DMS53 treated with DMSO at 0.1 percent for 48 hours (cell line): Measurements from ENCODE around the gene ALG3.
A peak's percentile ranks its signal among the peaks of the same experiment; 100 is the strongest.
"Not testable (repeated sequence)": the region's sequence is repeated elsewhere in the genome, so short reads cannot be mapped to it uniquely, and the experiment has no call there.

ENCODE experiments used
- DNase-seq: peaks from one replicate; lab custom pipeline; 2025; ENCODE audit not compliant: unreplicated experiment; lab: John Stamatoyannopoulos, UW

The ALG3 gene

GRCh38 chr3:184248454-184249411 is at the start of gene ALG3:
TSS of gene ALG3 (minus strand) at chr3:184248962. CDS start at chr3:184248940, 22 bp downstream.
- peak; percentile 47 for DNase-seq

DNA sequence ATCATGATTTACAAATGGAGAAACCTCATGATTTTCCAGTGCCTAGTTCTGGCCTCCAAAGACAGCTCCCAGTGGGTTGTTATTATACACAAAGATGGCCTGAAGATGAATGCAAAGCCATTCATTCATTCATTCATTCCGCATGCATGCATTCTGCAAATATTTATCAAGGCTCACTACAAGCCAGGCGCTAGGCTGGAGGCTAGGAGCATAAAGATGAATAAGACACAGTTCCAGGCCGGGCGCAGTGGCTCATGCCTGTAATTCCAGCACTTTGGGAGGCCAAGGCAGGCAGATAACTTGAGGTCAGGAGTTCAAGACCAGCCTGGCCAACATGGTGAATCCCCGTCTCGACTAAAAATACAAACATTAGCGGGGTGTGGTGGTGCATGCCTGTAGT is 47.9 kb upstream of the ALG3 start:
- no peak for DNase-seq

- DNase-seq: peak; percentile 51
Measured at GRCh38 chr3:184295771-184296170, 47.0 kb upstream of the ALG3 start.

DNA sequence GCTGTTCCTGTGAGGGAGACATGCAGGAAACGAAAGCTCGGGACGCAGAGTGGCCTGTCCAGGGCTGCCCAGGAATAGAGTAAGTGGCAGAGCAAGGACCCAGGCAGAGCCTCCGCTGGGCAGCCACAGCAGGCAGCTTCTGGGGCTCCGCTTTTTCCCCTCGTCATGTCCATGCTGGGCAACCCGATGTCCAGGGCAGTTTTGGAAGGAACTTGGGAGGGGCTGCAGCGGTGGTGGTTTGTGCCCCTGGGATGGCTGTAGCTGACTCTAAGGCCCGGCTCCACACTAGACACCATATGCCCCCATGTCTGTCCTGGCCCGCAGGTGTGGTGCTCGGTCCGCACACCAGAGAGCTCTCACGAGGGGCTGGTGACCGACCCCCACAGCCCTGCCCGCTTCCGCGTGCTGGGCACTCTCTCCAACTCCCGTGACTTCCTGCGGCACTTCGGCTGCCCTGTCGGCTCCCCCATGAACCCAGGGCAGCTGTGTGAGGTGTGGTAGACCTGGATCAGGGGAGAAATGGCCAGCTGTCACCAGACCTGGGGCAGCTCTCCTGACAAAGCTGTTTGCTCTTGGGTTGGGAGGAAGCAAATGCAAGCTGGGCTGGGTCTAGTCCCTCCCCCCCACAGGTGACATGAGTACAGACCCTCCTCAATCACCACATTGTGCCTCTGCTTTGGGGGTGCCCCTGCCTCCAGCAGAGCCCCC is 43.1 kb upstream of the ALG3 start:
- no peak for DNase-seq

DNA sequence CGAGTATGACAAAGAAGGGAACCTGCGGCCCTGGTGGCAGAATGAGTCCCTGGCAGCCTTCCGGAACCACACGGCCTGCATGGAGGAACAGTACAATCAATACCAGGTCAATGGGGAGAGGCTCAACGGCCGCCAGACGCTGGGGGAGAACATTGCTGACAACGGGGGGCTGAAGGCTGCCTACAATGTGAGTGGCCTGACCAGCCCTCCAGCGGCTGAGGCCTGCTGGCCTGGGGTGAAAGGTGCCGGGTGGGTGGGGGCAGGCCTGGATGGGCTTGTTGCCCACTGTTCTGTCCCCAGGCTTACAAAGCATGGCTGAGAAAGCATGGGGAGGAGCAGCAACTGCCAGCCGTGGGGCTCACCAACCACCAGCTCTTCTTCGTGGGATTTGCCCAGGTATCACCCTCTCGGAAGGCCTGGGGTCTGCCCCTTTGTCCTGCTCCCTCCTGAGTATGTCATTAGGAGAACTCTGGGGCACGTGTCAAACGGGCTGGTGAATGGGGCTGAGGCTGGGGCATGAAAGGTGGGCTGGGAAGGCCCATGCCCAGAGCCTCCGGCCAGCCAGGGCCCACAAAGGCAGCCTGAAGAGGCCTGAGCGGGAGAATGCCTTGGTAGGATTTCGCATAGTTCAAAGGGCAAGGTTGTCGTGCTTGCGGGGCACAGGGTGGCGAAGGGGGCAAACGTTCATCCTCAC is 42.4 kb upstream of the ALG3 start:
- no peak for DNase-seq

DNA sequence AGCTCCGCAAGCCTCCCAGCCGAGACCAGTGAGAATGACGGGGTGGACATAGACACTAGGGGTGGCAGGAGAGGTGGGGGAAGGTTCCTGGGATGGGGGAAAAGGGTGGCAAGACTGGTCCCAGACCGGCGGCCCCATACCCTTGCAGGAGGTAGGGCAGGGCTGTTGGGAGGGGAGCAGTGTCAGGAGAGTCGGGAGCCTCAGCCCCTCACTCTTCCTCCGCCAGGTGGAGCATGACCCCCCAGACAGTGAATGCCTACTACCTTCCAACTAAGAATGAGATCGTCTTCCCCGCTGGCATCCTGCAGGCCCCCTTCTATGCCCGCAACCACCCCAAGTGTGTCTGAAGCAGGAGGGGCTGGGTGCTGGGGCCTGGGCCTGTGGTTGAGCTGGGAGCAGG is 41.6 kb upstream of the ALG3 start:
- DNase-seq: no peak

DNA sequence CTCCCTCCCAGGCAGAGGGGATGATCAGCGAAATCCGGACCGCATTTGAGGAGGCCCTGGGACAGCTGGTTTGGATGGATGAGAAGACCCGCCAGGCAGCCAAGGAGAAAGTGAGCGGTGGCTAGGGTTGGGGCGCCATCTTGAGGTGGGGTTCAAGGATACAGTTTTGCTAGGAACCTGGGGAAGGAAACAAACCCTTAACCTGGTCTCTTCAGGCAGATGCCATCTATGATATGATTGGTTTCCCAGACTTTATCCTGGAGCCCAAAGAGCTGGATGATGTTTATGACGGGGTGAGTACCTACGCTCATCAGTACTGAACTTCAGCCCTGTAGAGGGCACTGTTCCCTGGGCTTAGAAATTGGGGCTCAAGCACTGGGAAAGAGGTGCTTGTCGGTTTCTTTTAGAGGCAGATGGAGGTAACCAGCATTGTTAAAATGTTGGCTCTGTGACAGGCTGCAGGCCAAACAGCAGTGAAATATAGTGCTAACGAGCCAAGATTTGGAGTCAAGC is 40.7 kb upstream of the ALG3 start:
- peak; percentile 51 for DNase-seq

GRCh38 chr3:184284696-184285095 is 35.9 kb upstream of the ALG3 start:
- peak; percentile 73 for DNase-seq

DNA sequence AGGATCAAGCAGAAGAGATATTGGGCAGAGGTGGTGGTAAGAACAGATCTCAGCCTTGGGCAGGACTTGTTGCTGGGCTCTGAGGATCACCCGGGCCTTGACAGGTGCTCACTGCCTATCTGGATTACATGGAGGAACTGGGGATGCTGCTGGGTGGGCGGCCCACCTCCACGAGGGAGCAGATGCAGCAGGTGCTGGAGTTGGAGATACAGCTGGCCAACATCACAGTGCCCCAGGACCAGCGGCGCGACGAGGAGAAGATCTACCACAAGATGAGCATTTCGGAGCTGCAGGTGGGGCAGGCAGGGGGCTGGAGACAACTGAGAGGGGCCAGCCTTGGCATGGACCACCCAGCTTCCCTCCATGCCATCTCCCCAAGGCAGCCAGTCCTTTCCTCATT is 34.9 kb upstream of the ALG3 start:
- DNase-seq: no peak

- no peak for DNase-seq
Measured at GRCh38 chr3:184282941-184283340, 34.2 kb upstream of the ALG3 start.

- DNase-seq: no peak
Measured at GRCh38 chr3:184277366-184277765, 28.6 kb upstream of the ALG3 start.

- DNase-seq: no peak
Measured at GRCh38 chr3:184275961-184276910, 27.5 kb upstream of the ALG3 start, which contains the start of gene ECE2. TSS of gene ECE2 (plus strand) at chr3:184276022. CDS start at chr3:184276154, 132 bp downstream.

GRCh38 chr3:184275381-184275701 is 26.6 kb upstream of the ALG3 start:
- no peak for DNase-seq

GRCh38 chr3:184272269-184272668 is 23.5 kb upstream of the ALG3 start:
- DNase-seq: no peak

GRCh38 chr3:184267249-184267648 is 18.5 kb upstream of the ALG3 start:
- DNase-seq: not testable (repeated sequence)

DNA sequence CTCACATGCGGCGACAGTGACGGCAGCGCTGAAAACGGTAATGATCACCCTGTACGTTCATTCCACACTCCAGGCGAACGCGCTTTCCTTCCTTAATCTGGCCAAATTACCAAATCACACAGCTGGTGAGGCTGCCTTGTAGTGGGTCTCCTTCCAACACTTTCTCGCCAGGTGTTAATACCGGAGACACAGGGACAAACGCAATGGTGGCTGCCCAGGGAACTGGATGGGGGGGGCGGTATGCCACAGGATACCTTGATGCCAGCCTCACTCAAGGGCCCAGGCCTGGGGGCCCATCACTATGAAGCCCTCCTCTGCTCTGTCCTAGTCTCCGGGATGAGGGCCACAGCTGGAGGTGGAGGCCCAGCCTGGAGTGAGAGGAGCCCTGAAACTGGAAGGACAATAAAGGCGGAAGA is 14.0 kb upstream of the ALG3 start:
- DNase-seq: no peak

GRCh38 chr3:184261854-184262763 is 13.3 kb upstream of the ALG3 start:
- DNase-seq: peak; percentile 54

- peak; percentile 60 for DNase-seq
Measured at GRCh38 chr3:184261270-184261853, 12.6 kb upstream of the ALG3 start, which contains the start of gene CAMK2N2. TSS of gene CAMK2N2 (minus strand) at chr3:184261553. CDS start at chr3:184261285, 268 bp downstream.
